ENCODE data around the gene H2AZ1.
"Not testable (repeated sequence)": the region's sequence is repeated elsewhere in the genome, so short reads cannot be mapped to it uniquely, and the experiment has no call there.

H2AZ1 gene

GRCh38 chr4:99949999-99950912 is at the start of gene H2AZ1:
Gene H2AZ1, minus strand, starts transcription at chr4:99950275. Its CDS starts 105 bp downstream, at chr4:99950170.
- DNase-seq (ENCODE audit: low read depth in 2 of 2), result peak; percentile 90 to 96

DNA sequence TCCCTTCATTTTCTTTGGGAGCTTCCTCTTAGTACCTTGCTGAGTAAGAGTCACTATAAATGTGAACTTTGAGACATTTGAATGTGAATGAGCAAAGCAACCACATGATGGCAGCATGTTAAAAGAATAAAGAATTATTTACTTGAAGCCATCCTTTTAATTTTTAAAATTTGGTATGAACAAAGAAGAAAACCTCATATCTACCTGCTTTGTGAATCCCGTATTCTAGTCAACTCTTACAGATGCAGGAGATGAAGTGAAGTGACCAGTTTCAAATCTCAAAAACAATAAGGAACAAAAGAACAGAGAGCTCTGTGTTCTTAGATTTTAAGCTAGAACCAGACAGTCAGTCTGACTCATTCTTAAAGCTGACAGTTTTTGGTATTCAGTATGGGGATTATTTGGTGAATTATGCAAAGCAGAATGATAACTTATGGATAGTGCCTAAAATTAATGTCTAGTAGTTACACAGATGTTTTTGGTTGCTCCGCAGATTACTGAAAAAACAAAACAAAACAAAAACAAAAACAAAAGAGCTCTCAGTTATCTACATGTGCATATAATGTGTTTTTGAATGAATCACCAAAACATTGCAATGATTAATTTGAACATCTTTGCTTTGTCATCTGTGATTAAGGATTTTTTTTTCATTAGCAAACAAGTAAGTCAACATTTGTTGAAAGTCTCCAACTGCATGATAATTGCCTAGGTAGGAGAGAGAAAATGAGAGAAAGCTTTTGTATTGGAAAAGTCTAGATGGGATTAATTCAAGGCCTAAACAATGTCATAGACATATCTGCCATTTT is 48.2 kb upstream of the H2AZ1 start:
- no peak for DNase-seq (ENCODE audit: low read depth in 2 of 2)

DNA sequence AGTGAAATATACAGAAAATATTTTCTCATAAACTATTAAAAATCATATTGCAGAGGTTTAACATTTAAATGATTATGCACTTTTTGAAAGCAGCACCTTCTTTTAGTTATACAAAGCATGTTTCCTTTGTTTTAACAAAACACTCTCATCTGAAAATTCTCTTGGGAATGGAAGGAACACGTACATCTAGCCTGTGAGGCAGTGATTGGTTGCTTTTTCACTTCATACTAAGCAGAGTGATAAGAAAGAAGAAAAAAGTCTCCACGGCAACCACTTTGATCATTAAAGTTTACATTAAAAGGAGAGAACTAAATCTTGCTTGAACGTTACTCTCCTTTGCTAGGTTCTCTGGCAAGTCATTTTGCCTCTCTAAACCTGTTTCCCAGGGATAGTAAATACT is 41.7 kb upstream of the H2AZ1 start:
- no peak for DNase-seq (ENCODE audit: low read depth in 2 of 2)

DNA sequence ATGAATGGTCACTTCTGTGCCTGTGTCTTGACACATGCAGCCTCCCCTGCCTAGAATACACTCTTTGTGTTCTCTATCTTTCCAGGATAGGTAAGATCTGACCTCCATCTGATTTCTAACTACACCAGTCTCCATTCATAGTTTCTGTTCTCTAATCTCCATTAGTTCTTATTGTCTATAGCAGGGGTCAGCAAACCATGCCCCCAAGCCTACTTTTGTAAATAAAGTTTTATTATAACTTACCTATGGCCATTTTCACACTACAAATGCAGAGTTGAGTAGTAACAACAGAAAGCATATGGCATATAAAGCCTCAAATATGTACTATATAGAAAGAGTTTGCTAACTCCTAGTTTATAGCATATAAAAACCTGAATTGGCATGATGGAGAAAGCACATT is 37.6 kb upstream of the H2AZ1 start:
- no peak for DNase-seq (ENCODE audit: low read depth in 2 of 2)

GRCh38 chr4:99986792-99987191 is 36.7 kb upstream of the H2AZ1 start:
- no peak for DNase-seq (ENCODE audit: low read depth in 2 of 2)

DNA sequence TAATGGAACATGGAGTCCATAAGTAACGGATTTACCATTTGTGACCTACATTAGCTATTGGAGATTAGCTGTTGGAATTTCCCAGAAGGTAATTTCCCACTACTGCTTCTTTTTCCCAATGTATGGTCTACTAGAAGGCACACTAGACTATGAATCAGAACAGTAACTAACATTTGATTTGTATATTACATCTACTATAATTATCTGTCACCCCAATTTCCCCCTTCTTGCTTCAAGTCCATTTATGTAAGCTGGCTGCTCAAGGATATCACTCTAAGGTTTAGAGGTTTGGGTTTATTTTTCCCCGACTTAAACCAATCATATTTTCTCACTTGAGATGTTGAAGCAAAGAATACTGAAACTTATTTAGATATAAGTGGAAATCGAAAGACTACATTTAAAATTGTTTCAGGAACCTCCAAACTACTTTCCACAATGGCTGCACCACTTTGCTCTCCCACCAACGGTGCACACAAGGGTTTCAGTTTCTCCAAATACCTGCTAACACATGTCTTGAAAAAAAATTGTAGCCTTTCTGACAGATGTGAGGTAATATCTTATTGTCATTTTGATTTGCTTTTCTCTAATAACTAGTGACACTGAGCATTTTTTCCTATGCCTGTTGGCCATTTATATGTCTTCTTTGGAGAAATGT is 33.3 kb upstream of the H2AZ1 start:
- no peak for DNase-seq (ENCODE audit: low read depth in 2 of 2)

- no peak for DNase-seq (ENCODE audit: low read depth in 2 of 2)
These were observed 29.8 kb upstream of the H2AZ1 start for GRCh38 chr4:99979872-99980271.

GRCh38 chr4:99971453-99972111 is 21.5 kb upstream of the H2AZ1 start:
- no peak for DNase-seq (ENCODE audit: low read depth in 2 of 2)

DNA sequence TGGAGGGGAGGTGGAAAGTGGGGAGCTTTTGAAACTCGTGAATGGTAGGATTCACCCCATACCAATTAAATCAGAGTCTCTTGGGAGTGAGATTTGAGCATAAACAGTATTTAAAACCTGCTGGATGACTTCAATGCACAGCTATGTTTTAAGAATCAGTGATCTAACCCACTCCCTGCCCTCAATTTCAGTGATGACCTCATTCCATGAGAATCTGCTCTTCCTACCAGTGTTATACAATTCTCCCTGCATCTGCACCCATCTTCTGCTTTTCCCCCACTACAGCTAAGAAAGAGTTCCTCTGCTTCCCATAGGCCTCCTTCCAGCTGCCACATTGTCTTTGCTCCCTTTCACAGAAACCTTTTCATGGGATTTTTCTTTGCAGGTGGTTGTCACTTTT is 18.3 kb upstream of the H2AZ1 start:
- DNase-seq (ENCODE audit: low read depth in 2 of 2), result no peak

DNA sequence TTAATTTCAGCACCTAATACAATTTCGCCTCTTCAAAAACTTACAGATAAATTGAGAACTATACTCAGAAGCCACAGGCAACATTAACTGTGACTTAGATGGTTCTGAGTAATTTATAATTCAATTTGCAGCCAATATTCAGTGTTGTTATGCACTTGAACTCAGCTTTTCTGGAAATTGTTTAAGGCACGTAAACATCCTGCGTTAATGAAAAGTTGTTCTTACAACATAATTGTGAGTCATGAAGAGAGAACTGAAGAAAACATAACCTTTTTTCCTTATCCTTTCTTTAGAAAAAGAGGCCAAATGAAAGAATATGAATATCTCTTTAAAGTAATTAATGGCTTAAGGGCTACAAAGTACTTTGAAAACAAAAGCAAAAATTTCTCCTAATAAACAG is 16.6 kb upstream of the H2AZ1 start:
- DNase-seq (ENCODE audit: low read depth in 2 of 2), result no peak

DNA sequence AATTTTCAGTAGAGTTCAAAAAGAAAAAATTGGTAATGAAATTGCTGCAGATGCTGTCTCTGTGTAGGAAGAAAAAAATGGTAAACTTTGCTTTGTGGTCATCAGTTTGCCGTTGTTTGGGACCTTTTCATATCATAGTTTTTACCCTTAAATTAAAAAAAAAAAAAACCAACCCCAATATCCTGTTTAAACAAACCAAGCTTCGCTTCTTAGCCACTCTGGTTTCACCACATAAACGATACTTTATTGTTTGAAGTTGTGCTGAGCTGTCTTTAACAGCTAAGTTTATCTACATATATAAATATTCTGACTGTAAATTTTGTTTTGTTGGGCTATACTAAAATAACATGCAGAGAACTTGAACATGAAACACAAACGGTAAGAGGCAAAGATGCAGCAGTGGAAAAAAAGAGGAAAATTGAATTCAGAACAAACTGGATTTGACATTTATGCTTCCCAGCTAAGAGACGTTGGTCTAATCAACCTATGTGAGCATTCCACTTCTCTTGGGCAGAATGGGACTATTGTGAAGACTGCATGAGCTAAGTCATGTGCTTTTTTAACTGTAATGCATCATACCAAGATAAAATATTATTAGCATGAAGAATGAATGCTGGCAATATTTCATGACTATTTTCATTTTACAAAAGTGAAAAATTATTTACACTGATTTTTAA is 15.7 kb upstream of the H2AZ1 start:
- no peak for DNase-seq (ENCODE audit: low read depth in 2 of 2)

GRCh38 chr4:99965173-99965572 is 15.1 kb upstream of the H2AZ1 start:
- DNase-seq (ENCODE audit: low read depth in 2 of 2), result no peak

DNA sequence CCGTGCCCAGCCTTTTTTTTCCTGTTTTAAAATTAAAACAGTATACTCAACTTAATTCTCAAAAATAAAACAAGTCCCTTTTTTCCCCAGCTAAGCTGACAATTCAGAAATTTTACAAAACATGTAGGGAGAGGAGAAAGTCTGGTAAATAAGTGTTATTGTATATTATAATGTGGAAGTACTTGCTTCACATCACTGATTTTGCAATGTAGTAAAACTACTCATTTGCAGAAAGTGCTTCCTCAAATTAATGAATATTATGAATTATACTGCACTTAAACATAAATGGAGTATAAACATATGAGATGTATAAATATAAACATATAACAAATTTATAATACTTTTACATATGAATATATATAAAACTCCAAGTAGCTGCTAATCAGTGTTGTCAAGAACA is 11.6 kb upstream of the H2AZ1 start:
- no peak for DNase-seq (ENCODE audit: low read depth in 2 of 2)

DNA sequence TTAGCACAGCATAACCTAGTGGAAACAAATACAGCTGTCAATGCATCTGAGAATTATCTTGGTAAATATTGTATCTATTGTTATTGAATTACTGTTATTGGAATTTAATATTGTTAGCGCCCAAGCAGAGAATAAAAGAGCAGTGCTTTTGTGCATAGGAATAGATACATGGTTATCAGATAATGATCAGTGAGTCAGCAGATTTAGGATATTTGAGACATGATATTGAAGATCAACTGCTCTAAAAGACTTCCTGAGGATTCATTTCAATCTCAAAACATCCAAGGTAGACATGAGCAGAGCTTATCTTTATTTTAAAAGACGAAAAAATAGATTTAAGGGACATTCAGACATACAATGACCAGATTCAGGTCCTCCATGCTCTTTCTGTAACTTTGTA is 10.6 kb upstream of the H2AZ1 start:
- no peak for DNase-seq (ENCODE audit: low read depth in 2 of 2)

DNA sequence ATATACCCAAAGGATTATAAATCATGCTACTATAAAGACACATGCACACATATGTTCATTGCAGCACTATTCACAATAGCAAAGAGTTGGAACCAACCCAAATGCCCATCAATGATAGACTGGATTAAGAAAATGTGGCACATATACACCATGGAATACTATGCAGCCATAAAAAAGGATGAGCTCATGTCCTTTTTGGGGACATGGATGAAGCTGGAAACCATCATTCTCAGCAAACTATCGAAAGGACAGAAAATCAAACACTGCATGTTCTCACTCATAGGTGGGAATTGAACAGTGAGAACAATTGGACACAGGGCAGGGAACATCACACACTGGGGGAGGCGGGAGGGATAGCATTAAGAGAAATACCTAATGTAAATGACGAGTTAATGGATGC is 8.1 kb upstream of the H2AZ1 start:
- DNase-seq (ENCODE audit: low read depth in 2 of 2), result not testable (repeated sequence)

DNA sequence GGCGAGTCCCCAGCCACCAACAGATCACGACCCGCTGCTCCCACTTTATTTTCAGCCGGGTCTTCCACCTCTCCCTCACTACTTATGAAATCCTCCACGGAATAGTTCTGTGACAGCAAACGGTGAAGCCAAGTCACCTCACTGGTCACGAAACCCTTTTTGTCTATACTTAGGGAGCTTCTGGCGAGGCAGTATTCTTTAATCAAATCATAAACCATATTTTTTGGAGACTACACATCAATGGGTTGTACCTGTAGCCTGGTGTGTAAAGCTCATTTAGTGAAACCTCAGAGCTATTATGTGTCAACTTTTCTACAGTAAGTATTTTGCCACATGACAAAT is 809 bp upstream of the H2AZ1 start:
- DNase-seq (ENCODE audit: low read depth in 2 of 2), result no peak

DNA sequence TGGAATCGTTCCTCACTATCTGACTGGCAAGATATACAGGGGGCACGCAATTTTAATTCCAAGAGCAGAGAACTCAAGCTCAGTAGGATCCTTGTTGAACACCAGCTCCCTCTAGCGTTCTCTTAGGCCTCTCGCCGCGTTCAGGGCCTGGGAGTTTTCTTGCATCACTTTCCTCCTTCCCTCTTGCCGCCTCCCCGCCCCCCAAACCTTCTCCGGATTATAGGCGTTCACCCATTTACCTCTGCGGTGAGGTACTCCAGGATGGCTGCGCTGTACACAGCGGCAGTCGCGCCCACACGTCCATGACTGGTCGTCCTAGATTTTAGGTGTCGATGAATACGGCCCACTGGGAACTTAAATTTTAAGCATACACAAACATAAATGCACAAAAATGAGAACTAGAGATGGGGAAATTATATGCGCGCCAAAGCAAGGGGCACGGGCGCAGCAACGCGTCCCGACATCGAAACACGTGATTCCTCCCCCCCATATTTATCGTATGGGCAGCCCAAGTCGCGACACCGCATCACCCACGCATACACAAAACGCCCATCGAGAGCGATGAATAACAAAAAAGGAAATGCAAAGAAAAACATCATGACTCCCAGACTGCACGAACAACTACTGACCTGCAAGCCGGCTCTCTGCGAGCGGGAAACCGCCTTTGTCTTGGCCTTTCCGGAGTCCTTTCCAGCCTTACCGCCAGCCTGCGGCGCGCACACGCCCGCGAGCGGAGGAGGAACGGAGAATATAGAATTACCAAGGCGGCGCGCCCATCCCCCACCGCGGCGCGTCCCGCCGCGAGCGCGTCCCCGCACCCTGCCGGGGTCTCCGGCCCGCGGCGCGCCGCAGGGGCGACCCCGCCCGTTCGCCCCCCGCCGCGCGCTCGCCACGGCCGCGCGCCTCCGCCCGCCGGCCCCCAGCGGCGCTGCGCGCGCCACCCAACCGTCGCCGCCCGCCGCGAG is 759 bp downstream of the H2AZ1 start:
- DNase-seq (ENCODE audit: low read depth in 2 of 2), result peak; percentile 65 to 81

DNA sequence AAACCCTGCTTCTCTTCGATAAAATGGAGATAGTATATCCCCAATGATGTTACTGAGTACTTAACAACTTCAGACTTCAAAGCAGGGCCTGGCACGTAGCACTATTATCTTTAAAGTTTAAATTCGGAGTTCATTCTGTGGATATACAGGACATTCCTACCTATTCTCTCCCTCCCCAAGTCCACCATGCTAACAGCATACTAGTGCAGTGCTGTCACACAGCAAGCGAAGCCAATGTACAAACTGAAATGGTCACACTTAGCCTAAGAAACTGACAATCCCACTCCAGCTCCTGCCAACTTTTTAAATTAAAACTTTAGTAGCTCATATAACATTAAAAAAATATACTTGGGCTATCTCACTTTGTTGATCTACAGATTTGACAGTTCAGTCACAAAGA is 2.5 kb downstream of the H2AZ1 start:
- DNase-seq (ENCODE audit: low read depth in 2 of 2), result no peak

DNA sequence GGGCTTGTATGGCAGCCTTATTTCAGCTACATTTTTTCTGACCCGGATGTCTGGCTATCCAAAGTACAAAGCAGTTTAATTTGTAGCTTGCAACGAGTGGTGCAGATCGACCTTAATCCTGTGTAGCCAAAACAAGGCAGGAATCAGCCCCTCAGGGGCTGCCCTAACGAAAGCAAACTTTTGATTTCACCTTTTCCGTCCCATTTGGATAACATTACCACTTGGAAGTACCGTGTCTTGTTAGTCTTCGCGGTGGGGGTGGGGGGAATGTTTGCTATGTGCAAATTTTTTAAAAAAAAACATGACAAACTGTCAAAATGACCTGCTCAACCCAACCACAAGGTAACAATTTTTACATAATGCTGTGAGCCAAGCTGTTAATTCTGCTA is 2.9 kb downstream of the H2AZ1 start:
- DNase-seq (ENCODE audit: low read depth in 2 of 2), result no peak
